ENCODE measurements around the gene EMC8. TPM values are rescaled to one million over a fixed set of nuclear protein-coding genes. Genes with fewer than 3 reads are reported as not detected.

The EMC8 gene
- 21.9 TPM for total RNA-seq
- long read RNA-seq, transcript EMC8-202 (4 exons, 1,935 nt), result minor isoform, 17 of 53 reads
- long read RNA-seq, transcript EMC8-201 (5 exons, 1,962 nt), result major isoform, 33 of 53 reads
- long read RNA-seq, partial matches to known transcripts, result 0 of 53 reads
- long read RNA-seq, other reads (novel, unspliced or antisense), result 2 of 53 reads

DNA sequence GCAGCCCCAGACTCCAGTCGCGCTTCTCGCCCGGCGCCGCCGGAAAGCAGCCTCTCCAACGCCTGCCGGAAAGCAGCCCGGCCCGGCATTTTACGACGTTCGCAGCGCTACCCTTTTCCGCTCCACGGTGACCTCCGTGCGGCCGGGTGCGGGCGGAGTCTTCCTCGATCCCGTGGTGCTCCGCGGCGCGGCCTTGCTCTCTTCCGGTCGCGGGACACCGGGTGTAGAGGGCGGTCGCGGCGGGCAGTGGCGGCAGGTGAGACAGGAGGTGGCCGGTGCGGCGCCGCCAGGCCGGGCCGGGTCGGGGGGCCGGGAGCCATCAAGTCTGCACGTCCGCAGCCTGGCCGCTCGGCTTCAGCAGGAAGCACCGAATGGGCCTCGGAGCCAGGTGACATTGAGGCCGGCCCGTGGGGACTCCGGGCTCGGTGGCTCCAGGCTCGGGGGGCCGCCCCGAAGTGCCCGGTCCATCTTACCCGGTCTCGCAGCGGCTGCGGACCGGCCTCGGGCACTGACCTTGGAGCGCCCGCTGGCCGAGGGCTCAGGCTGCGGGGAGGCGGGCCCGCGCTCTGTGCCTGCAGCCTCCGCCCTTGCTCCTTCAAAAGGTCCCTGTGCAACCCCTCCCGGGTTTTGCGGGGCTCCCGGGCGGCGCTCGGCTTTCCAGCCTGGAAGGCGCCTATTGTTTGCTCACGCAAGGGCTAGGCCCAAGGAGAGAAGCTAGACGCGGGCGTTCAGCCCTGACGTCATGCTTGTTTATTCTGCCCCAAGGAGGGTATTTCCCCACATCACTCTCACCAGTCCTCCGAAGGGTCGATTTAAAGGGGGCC, at the start of gene EMC8, which contains the start of gene COX4I1:
Gene EMC8 (minus strand): TSS at position 48 of the 824 bp plus-strand sequence. CDS start 249 bp downstream, outside the sequence.
Gene COX4I1 (plus strand): TSS at position 199 of the 824 bp plus-strand sequence. CDS start 1,511 bp downstream, outside the sequence.
- no peak for TF ChIP-seq CTCF (IDR thresholded peaks at IDR 0.05)
- intact Hi-C loops (cut with DNase I), result no loop called here
- peak within 1 kb of the TSS; percentile 96 for H3K27ac ChIP-seq
- peaks cover 55% of the 10 kb centered on the region for H3K36me3 ChIP-seq
- peak; percentile 98 for DNase-seq
- H3K9me3 ChIP-seq, result no peaks in the 10 kb centered on the region
- peak within 1 kb of the TSS; percentile 98 for H3K4me3 ChIP-seq
- H3K4me1 ChIP-seq, result peaks cover 35% of the 10 kb centered on the region
- no peaks in the 10 kb centered on the region for H3K27me3 ChIP-seq (ENCODE audit: low read depth)
- peak; percentile 97 to 99 for ATAC-seq

DNA sequence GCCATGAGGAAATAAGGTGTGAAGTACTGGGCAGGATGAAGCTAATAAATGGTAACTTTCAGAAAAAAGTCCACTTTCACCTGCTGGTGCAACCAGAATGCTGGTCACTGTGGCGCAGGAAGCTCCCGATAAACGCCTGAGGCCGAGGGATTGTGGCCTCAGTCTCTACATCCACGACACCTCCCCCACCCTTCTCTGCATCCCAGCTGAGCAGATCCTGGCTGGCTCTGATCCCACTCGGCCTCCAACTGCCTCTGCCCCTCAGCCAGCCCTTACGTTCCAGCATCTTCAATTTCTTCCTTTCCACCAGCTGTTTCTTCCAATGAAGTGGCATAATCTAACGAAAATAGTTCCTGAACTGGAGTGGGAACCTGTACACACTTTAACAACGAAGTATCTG, 49.6 kb upstream of the EMC8 start:
- H3K4me3 ChIP-seq, result no peak overlapping the region
- peaks cover 17% of the 10 kb centered on the region for H3K27me3 ChIP-seq (ENCODE audit: low read depth)
- no peak overlapping the region for H3K27ac ChIP-seq
- H3K4me1 ChIP-seq, result no peaks in the 10 kb centered on the region
- no peak for TF ChIP-seq CTCF (IDR thresholded peaks at IDR 0.05)
- DNase-seq, result no peak
- intact Hi-C loops (cut with DNase I), result no loop called here
- H3K9me3 ChIP-seq, result no peaks in the 10 kb centered on the region
- ATAC-seq, result no peak
- H3K36me3 ChIP-seq, result no peaks in the 10 kb centered on the region

GRCh38 chr16:85847681-85848601, 48.6 kb upstream of the EMC8 start:
- Histone ChIP-seq H3K27ac (no peak overlapping the region), H3K9me3 (no peaks in the 10 kb centered on the region), H3K36me3 (no peaks in the 10 kb centered on the region), H3K4me3 (no peak overlapping the region), H3K27me3 (ENCODE audit: low read depth) (peaks cover 17% of the 10 kb centered on the region), H3K4me1 (no peaks in the 10 kb centered on the region)
- ATAC-seq (no peak), DNase-seq (no peak)
- TF ChIP-seq CTCF (IDR thresholded peaks at IDR 0.05), result no peak
- intact Hi-C loops (cut with DNase I), result no loop called here

DNA sequence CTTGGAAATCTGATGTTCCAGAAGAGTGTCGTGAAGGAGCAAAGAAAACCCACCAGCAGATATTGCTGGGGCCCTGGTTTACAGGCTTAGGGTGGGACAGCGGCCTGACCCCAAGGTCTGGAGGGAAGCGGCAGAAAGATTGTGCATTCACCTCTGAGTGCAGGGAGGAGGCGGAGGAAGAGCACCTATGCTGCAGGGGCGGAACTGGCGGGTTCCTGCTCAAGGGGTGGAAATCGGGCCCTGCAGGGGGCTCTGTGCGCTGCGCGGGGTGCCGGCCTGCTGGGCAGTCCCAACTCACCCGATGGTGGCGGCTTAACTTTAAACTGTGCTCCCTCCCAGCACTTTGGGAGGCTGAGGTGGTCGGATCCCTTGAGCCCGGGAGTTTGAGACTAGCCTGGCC, 47.7 kb upstream of the EMC8 start:
- Histone ChIP-seq H3K27me3 (ENCODE audit: low read depth) (peaks cover 17% of the 10 kb centered on the region), H3K36me3 (no peaks in the 10 kb centered on the region), H3K9me3 (no peaks in the 10 kb centered on the region), H3K27ac (no peak overlapping the region), H3K4me1 (no peaks in the 10 kb centered on the region), H3K4me3 (no peak overlapping the region)
- TF ChIP-seq CTCF (IDR thresholded peaks at IDR 0.05), result no peak
- intact Hi-C loops (cut with DNase I), result no loop called here
- no peak for DNase-seq
- no peak for ATAC-seq

- no peak for DNase-seq
- Histone ChIP-seq H3K27ac (no peak overlapping the region), H3K27me3 (ENCODE audit: low read depth) (peaks cover 17% of the 10 kb centered on the region), H3K4me1 (no peaks in the 10 kb centered on the region), H3K36me3 (no peaks in the 10 kb centered on the region), H3K4me3 (no peak overlapping the region), H3K9me3 (no peaks in the 10 kb centered on the region)
- intact Hi-C loops (cut with DNase I), result no loop called here
- TF ChIP-seq CTCF (IDR thresholded peaks at IDR 0.05), result no peak
- ATAC-seq, result no peak
Observed at GRCh38 chr16:85846461-85846860, 47.1 kb upstream of the EMC8 start.

Data from lower lobe of right lung (tissue), 2 donors.